NCI-H748 (cell line): ENCODE results near the gene ARHGEF7.
"Not testable (repeated sequence)": the region's sequence is repeated elsewhere in the genome, so short reads cannot be mapped to it uniquely, and the experiment has no call there.

Experiments
- DNase-seq: peaks from one replicate; lab custom pipeline; 2025; ENCODE audit not compliant: unreplicated experiment; lab: John Stamatoyannopoulos, UW

ARHGEF7 gene

DNA sequence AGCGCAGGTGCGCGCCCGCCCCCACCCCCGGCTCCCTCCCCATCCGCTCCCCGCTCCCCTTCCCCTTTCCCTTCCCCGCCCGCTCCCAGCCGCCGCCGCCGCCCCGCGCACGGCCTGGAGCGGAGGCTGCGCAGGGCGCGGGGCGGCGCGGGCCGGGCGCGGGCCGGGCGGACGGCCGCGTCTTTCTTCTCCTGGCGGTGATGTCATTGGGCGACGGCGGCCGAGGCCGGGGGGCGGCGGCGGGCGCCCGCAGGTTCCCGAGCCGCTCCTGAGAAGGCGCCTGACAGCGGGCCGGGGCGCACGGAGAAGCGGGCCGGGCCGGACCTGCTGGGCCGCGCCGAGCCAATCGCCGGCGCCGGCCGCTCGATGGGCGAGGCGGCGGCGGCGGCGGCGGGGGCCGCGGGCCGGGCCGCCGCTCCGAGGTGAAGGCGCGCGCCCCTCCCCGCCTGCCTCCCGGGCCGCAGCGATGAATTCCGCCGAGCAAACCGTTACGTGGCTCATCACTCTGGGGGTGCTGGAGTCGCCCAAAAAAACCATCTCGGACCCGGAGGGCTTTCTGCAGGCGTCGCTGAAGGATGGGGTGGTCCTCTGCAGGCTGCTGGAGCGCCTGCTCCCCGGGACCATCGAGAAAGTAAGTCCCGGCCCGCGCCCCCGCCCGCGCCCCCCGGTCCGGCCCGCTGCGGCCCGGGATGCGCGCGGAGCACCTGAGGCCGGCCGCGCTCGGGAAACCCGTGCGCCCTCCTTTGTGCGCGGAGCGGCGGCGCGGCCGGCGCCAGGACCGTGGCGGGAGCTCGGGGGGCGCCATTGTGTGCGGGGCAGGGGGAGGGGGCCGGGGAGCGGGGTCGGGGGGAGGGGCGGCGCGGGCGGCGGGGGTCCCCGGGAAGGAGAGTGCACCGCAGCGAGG, at the start of gene ARHGEF7:
TSS of gene ARHGEF7 (plus strand) at position 250 of the 904 bp plus-strand sequence. CDS start at position 467, 217 bp downstream.
- DNase-seq = peak; percentile 61

DNA sequence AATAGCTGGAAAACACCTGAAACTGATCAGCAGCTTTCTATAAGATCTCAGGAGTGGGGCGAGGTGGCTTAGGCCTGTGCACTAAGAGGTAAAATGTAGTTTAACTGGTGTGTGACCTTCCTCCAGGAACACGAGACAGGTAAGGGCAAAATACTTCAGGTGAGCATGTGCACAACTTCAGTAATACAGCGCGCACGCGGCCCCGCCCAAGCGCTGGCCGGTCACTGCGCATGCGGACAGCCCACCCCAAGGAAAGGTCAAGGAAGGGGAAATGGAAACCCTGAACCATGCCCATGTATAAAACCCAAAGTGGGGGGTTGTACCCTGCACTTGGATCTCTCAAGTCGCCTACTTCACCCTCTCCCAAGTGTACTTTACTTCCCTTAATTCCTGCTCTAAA, 49.4 kb upstream of the ARHGEF7 start:
- no peak for DNase-seq

- DNase-seq = no peak
Observed at GRCh38 chr13:111066544-111066943, 48.6 kb upstream of the ARHGEF7 start.

DNA sequence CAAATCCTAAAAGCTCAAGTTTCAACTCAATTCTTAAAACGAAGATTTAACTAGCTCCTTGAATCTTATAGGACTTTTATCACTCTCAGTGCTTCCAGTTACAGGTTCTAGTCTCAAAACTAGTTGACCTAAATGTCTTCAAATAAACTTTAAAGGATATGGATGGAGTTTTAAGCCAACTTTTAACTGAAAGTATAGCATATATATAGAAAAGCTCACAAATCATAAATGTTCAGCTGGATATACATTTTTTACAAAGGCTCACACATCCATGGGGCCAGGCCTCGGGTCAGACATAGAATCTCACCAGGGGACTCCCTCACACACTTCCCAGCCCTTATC, 47.1 kb upstream of the ARHGEF7 start:
- DNase-seq = no peak

GRCh38 chr13:111071120-111071519, 44.0 kb upstream of the ARHGEF7 start:
- DNase-seq = not testable (repeated sequence)

GRCh38 chr13:111071526-111071925, 43.6 kb upstream of the ARHGEF7 start:
- not testable (repeated sequence) for DNase-seq

DNA sequence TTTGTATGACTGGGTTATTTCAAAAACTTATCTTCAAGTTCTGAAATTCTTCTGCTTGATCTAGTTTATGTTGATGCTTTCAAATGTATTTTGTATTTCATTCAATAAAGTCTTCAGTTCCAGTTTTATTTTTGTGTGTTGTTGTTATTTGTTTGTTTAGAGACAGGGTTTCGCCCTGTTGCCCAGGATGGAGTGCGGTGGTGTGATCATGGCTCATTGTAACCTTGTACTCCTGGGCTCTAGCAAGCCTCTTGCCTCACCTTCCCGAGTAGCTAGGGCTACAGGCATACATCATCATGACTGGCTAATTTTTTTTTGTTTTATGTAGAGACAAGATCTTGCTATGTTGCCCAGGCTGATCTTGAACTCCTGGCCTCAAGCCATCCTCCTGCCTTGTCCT, 40.3 kb upstream of the ARHGEF7 start:
- no peak for DNase-seq

DNA sequence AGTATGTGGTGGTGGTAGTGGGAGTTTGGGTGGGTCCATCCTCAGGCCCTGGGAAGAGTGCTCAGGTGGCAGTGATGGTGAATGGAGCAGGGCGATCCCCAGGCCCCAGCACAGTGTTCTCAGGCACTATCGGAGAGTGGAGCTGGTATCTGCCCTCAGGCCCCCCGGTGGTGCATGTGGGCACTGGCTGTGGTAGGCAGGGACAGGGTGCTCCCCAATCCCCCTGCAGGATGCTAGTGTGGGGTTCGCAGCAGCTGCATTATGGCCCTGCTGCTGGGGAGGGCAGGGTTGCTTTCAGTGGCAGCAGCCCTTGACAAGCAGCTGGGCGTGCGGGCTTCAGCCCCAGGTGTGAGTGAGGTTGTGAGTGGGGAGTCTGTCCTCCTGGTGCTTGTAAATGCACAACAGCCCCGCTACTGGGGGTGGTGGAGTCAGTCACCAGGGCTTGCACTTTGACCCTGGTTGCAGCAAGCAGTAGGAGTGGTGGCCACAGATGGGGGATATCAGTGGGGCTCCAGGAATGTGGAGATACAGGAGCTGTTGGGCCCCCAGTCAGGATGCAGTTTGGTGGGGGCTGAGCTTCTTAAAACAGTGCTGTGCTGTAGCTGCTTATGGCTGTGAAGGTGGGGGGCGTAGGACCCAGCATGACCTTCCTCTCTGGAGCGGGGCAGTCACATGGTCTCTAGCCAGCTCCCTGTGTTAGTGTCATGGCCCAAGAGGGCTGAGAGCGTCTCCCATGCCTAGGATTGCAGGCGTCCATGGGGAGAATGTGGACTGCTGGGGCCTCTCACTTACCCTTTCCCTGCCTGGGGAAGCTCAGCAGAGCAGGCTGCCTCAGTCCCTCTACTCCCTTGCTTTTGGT, 38.7 kb upstream of the ARHGEF7 start:
- DNase-seq = no peak

GRCh38 chr13:111079375-111079774, 35.7 kb upstream of the ARHGEF7 start:
- DNase-seq = no peak

GRCh38 chr13:111080642-111081041, 34.5 kb upstream of the ARHGEF7 start:
- no peak for DNase-seq

DNA sequence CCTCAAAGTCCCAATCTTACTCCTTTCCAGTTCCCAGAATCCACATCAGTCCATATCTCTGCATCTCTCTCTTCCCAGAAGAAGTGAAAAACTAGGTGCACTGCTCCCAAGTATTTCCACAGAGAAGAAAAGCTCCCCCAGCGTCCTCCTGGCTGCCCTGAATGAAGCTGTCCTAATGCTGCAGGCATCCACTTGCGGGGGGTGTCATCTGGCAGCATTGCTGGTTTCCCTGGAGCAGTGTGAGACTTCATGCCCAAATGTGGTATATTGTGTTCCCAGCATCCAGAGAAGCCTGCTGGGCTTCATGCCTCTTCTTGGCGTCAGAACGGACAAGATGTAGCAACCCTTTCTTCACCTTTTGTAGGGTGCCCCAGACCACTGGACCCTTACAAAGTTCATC, 32.9 kb upstream of the ARHGEF7 start:
- DNase-seq = no peak

DNA sequence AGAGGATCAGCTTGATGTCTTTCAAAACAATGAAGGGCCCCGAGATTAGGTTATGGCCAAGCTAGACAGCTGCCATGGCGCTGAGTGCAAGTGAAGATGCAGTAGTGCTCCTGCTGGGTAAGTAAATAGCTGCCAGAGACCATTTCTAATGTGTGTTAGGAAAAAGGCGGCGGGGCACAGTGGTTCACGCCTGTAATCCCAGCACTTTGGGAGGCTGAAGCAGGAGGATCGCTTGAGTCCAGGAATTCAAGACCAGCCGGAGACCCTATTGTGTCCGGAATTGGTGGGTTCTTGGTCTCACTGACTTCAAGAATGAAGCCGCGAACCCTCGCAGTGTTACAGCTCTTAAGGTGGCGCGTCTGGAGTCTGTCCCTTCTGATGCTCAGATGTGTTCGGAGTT, 32.3 kb upstream of the ARHGEF7 start:
- peak; percentile 31 for DNase-seq

GRCh38 chr13:111083693-111084092, 31.4 kb upstream of the ARHGEF7 start:
- not testable (repeated sequence) for DNase-seq

- no peak for DNase-seq
Observed at GRCh38 chr13:111090169-111090568, 24.9 kb upstream of the ARHGEF7 start.

DNA sequence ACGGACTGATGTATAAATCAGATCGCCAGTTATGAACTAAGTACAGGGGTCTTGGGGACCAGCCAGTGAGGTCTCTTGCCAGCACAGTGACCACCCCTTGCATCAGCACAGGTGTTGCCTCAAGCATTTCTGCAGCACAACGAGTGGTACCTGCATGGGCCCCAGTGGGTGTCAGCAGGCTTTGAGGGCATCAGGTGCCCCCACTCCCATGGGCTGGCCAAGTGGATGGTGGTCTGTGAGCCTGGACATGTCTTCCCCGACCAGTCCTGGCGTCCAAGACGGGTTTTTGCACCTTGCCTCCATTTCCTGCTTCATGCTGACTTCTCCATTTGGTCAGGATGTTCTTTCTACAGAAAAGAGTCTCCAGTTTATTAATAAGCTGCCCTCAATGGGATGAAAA, 22.4 kb upstream of the ARHGEF7 start:
- no peak for DNase-seq

GRCh38 chr13:111093136-111093535, 22.0 kb upstream of the ARHGEF7 start:
- DNase-seq = no peak

- DNase-seq = no peak
Observed at GRCh38 chr13:111093634-111094033, 21.5 kb upstream of the ARHGEF7 start.

- peak; percentile 34 for DNase-seq
Observed at GRCh38 chr13:111095031-111095840, 19.9 kb upstream of the ARHGEF7 start.

DNA sequence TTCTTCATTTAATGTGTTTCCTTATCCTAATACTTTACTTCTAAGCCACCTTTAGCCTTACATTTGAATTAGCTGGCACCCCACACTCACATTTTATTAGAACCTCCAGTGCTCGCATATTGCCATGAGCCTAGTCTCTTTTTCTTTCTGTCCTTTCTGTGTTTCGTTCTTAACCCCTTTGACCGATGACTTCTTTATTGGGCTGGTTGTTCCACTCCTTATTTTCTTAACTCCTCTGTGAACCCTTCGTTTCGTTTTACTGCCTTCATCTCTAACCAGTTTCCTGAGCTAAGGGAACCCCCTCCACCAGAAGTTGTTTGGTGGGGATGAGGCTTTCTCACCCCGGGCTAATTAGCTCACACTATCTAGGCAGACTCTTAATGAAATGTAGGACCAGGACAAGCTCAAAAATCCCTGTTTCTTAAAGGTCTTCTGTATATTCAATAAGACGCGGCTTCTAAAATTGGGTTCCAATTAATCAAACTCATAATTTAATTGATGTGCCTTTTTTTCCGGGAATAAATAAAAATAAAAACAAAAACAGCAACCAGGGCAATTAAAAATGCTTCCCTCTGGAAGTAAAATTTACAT, 19.1 kb upstream of the ARHGEF7 start:
- no peak for DNase-seq

GRCh38 chr13:111099290-111099689, 15.8 kb upstream of the ARHGEF7 start:
- DNase-seq = no peak

DNA sequence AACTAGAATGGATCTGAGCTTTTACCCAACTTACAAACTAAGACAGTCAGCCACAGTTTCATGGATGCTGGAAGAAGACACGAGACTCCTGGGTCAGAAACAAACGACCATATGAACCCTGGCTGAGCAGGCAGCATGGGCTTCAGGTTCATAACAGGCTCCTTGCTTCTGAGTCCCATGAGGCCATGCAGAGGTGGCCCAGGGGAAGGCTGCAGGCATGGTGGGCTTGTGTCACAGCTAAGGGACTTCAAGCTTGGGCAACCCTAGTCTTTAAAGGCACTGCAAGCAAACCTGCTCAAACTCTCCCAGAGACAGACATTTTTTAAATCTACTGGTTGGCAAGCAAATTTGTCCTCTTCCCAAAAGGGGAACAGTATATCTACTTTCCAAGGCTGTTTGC, 5.1 kb upstream of the ARHGEF7 start:
- no peak for DNase-seq
